Neutrophil (primary cell): Measurements from ENCODE around the gene PTPRG.

Experiments
- H3K27ac ChIP-seq: fragments of 200-600 bp; sonication (generic); 2 replicates; pipeline ENCODE4 v1.5.1; 2016; ENCODE audit warnings: mild to moderate bottlenecking, moderate library complexity
- H3K27me3 ChIP-seq: fragments of 200-600 bp; sonication (generic); 2 replicates; pipeline ENCODE4 v1.6.0; 2016; ENCODE audit warnings: mild to moderate bottlenecking
- H3K36me3 ChIP-seq: fragments of 200-600 bp; sonication (generic); 2 replicates; pipeline ENCODE4 v1.5.1; 2017
- H3K4me1 ChIP-seq, 2 experiments: fragments of 200-600 bp in 1 of 2; sonication (generic) in 1 of 2; 1 replicate in 1 of 2; 2 replicates in 1 of 2; pipeline versions ENCODE4 v1.5.1 to v1.6.1; 2013 to 2016; ENCODE audit warnings: low read depth in 1 of 2, low read length in 1 of 2, mild to moderate bottlenecking in 1 of 2, moderate library complexity in 1 of 2; ENCODE audit not compliant: control insufficient read depth in 1 of 2, insufficient read depth in 1 of 2
- H3K4me3 ChIP-seq, 2 experiments: fragments of 200-600 bp in 1 of 2; sonication (generic) in 1 of 2; 1 replicate in 1 of 2; 2 replicates in 1 of 2; pipeline ENCODE4 v1.5.1; 2013 to 2016; ENCODE audit warnings: low read depth in 1 of 2, low read length in 1 of 2, mild to moderate bottlenecking in 1 of 2, moderate library complexity in 1 of 2
- H3K9me3 ChIP-seq: fragments of 200-600 bp; sonication (generic); 2 replicates; pipeline ENCODE4 v1.5.1; 2016
- TF ChIP-seq, protein P1 (sequence below): fragments of 200-600 bp; sonication (generic); IDR thresholded peaks from 2 replicates; pipeline ENCODE4 v1.5.1; 2016; ENCODE audit warnings: antibody characterized with exemption

The PTPRG gene

DNA sequence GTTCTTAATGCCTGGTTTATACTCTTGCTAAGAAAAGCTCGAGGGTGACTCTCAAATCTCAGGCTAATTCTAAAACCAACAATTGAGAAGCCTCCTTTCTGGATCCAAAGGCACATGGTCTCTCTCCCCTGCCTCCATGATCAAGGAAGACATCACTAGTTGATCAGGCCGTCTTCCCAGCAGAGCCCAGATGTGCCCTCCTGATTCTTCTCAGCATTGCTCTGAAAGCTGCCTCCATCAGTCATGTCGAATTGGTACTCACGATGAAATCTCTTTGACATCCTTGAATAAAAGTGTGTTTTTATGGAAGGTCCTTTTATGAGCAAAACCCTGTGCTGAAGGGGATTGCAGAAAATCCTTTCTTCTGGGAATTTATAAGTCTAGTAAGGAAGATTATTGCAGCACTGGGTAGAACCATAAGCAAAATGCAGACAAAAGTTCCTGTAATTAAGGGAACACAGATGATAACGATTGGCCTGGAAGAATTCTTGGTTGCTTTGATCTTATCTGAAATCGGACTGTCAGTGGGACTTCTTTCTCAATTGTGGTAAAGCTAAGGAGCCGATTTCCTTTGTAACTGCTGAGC lies 345.9 kb downstream of the PTPRG start:
- Histone ChIP-seq H3K9me3 (no peaks in the 10 kb centered on the region), H3K36me3 (no peaks in the 10 kb centered on the region), H3K4me1 (no peaks in the 10 kb centered on the region), H3K27me3 (no peaks in the 10 kb centered on the region), H3K27ac (no peak overlapping the region), H3K4me3 (no peak overlapping the region)
- TF ChIP-seq, protein P1, sequence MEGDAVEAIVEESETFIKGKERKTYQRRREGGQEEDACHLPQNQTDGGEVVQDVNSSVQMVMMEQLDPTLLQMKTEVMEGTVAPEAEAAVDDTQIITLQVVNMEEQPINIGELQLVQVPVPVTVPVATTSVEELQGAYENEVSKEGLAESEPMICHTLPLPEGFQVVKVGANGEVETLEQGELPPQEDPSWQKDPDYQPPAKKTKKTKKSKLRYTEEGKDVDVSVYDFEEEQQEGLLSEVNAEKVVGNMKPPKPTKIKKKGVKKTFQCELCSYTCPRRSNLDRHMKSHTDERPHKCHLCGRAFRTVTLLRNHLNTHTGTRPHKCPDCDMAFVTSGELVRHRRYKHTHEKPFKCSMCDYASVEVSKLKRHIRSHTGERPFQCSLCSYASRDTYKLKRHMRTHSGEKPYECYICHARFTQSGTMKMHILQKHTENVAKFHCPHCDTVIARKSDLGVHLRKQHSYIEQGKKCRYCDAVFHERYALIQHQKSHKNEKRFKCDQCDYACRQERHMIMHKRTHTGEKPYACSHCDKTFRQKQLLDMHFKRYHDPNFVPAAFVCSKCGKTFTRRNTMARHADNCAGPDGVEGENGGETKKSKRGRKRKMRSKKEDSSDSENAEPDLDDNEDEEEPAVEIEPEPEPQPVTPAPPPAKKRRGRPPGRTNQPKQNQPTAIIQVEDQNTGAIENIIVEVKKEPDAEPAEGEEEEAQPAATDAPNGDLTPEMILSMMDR, result no peak

DNA sequence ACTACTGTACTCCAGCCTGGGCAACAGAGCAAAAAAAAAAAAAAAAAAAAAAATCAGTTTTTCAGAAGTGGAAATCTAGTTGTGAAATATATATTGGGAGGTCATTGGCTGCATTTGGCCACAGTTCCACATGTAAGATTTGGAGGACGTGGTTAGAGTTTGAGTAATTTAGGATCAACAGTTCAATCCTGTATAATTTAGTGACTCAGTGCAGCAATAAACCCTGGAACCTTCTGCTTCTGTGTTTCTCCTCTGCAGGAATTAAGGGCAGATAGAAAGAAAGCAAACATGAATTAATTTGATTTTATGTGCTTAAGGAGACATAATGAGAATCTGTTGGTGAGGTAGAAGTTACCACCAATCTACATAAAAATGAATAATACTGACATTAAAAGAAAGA lies 347.0 kb downstream of the PTPRG start:
- Histone ChIP-seq H3K9me3 (no peaks in the 10 kb centered on the region), H3K4me3 (no peak overlapping the region), H3K27me3 (no peaks in the 10 kb centered on the region), H3K4me1 (no peaks in the 10 kb centered on the region), H3K27ac (no peak overlapping the region), H3K36me3 (no peaks in the 10 kb centered on the region)
- TF ChIP-seq, protein P1, result no peak

DNA sequence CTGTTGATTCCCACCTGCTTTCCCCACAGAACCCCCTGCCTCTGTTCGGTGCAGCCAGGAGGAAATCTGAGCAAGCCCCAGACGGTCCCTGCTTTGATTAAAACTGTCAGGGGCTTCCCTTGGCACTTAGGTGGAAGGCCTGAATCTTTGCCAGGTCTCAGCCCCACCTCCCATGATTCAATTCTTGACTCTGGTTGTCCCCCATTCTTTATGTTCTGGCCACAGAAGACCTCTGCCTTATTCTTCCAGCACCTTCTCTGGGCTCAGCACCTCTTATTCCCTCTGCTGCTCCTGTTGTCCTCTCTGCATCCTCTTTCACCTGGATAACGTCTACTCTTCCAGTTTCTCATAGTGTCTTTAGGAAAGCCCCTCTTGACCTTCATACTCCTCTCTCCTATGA lies 349.4 kb downstream of the PTPRG start:
- TF ChIP-seq, protein P1, result no peak

DNA sequence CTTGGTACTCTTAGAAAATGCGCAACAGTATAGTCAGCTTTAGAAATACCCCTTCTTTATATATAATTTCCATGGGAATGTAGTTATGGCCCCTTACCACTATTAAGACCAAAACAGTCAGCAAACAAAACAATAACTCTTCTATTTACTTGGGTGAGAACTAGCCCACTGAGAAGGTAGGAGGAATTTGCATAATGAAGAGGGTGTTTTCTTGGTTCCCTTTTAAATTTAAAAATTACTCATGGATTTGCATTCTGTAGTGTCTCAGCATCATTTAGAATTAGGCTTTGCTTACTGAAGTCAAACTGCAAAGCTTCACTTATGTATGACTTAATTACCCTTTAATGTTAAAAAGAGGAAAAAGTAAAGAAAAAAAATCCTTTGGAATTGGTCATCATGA lies 350.8 kb downstream of the PTPRG start:
- no peak overlapping the region for H3K4me3 ChIP-seq
- no peaks in the 10 kb centered on the region for H3K27me3 ChIP-seq
- no peak overlapping the region for H3K27ac ChIP-seq
- H3K4me1 ChIP-seq, result no peaks in the 10 kb centered on the region
- TF ChIP-seq, protein P1, result no peak
- H3K36me3 ChIP-seq, result no peaks in the 10 kb centered on the region
- H3K9me3 ChIP-seq, result no peaks in the 10 kb centered on the region

More for the DNA sequence above, 349.4 kb downstream of the PTPRG start:
- Histone ChIP-seq H3K4me1 (no peaks in the 10 kb centered on the region), H3K27ac (no peak overlapping the region), H3K4me3 (no peak overlapping the region), H3K9me3 (no peaks in the 10 kb centered on the region), H3K36me3 (no peaks in the 10 kb centered on the region), H3K27me3 (no peaks in the 10 kb centered on the region)

DNA sequence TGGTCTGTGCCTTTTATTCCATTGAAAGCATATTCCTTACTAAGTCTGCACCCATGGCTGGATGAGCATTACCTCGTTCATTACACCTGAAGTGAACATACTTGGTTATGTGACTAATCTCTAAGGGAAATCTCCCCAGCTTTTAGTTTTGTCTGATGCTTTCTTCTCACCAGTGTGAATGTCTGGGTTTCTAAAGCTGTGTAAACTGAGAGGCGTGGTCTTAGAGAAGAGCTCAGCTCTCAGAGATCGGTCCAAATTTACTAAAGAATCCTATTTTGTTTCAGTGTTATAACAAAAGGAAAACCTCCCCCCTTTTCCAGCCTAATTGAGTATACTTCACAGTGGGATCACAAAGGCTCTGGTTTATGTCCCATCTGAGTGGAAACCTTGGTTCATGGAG lies 352.3 kb downstream of the PTPRG start:
- Histone ChIP-seq H3K9me3 (no peaks in the 10 kb centered on the region), H3K36me3 (no peaks in the 10 kb centered on the region), H3K27me3 (no peaks in the 10 kb centered on the region), H3K4me1 (no peaks in the 10 kb centered on the region), H3K27ac (no peak overlapping the region), H3K4me3 (no peak overlapping the region)
- TF ChIP-seq, protein P1, result no peak

- Histone ChIP-seq H3K27ac (no peak overlapping the region), H3K9me3 (no peaks in the 10 kb centered on the region), H3K4me3 (no peak overlapping the region), H3K27me3 (no peaks in the 10 kb centered on the region), H3K36me3 (no peaks in the 10 kb centered on the region), H3K4me1 (no peaks in the 10 kb centered on the region)
- TF ChIP-seq, protein P1, result no peak
These were observed 352.9 kb downstream of the PTPRG start for GRCh38 chr3:61914276-61914675.
